ENCODE data around the gene CAMK2A.

Gene CAMK2A

GRCh38 chr5:150299571-150300327 is 10.2 kb upstream of the CAMK2A start:
- Histone ChIP-seq H3K9ac (ENCODE audit: low read depth, low read length) (no peak overlapping the region), H3K36me3 (ENCODE audit: insufficient read depth, low read length) (no peaks in the 10 kb centered on the region), H3K9me3 (ENCODE audit: control insufficient read depth, insufficient read depth, low read length) (no peaks in the 10 kb centered on the region), H3K4me1 (ENCODE audit: insufficient read depth, low read length) (peaks cover 37% of the 10 kb centered on the region)

DNA sequence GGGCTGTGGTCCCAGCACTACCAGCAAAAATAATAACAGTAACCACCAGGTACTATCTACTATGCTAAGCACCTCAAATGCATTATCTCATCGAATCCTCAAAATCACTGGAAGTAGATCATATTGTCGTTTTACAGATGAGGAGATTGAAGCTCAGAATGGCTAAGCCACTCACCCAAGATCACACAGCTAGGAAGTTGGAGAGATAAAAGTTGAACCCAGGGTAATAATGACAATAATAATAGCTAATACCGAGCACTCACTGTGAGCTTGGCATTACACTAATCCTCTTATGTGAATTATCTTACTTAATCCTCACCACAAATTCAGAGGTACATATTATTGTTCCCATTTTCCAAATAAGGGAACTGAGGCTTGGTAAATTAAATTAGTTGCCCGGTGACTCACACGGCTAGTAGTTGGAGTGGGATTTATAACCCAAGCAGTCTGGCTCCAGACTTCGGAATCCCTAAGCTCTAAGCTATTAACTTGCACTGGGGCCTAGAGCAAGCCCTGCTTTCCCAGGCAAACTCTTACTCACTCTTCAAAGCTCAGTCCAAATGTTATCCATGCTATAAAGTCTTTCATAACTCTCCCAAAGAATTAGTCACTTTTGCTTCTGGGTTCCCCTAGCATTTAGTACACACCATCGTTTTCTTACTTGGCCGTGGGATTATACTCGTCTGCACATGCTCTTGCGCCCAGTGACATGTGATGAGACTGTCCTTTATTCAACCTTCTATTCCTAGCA is 9.3 kb upstream of the CAMK2A start:
- Histone ChIP-seq H3K9ac (ENCODE audit: low read depth, low read length) (no peak overlapping the region), H3K9me3 (ENCODE audit: control insufficient read depth, insufficient read depth, low read length) (no peaks in the 10 kb centered on the region), H3K4me1 (ENCODE audit: insufficient read depth, low read length) (peaks cover 29% of the 10 kb centered on the region), H3K36me3 (ENCODE audit: insufficient read depth, low read length) (no peaks in the 10 kb centered on the region)

DNA sequence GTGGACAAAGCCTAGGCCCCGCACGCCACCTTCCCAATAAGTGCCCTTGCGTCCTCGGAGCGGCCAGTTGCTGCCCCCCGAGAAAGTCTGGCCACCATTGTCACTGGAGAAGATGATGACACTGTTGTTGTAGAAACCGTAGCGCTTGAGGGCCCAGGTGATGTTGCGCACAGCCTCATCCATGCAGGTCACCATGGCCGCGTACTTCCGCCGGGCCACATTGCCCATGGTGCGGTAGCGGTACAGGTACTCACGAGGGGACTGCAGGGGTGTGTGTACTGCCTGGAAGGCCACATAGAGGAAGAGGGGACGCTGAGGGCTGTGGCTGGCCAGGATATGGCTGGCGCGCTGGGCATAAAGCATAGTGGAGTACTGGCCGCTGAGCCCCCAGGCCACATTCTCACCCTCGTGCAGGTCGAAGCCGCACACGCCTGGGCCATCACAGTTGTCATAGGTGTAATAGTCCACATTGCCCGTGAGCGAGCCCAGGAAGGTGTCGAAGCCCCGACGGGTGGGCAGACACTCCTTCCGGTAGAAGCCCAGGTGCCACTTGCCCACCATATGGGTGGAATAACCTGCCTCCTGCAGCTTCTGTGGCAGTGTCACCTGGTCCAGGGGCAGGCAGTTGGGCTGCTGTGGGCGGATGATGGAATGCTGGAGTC is 8.5 kb upstream of the CAMK2A start:
- Histone ChIP-seq H3K9ac (ENCODE audit: low read depth, low read length) (no peak overlapping the region), H3K36me3 (ENCODE audit: insufficient read depth, low read length) (no peaks in the 10 kb centered on the region), H3K4me1 (ENCODE audit: insufficient read depth, low read length) (peaks cover 26% of the 10 kb centered on the region; the same call in 1 of the 2 replicates), H3K9me3 (ENCODE audit: control insufficient read depth, insufficient read depth, low read length) (no peaks in the 10 kb centered on the region)

- H3K36me3 ChIP-seq (ENCODE audit: insufficient read depth, low read length) = no peaks in the 10 kb centered on the region
- H3K9me3 ChIP-seq (ENCODE audit: control insufficient read depth, insufficient read depth, low read length) = no peaks in the 10 kb centered on the region
- H3K4me1 ChIP-seq (ENCODE audit: insufficient read depth, low read length) = peaks cover 32% of the 10 kb centered on the region; the same call in 1 of the 2 replicates
- no peak overlapping the region for H3K9ac ChIP-seq (ENCODE audit: low read depth, low read length)
Measured at GRCh38 chr5:150297236-150297890, 7.8 kb upstream of the CAMK2A start.

DNA sequence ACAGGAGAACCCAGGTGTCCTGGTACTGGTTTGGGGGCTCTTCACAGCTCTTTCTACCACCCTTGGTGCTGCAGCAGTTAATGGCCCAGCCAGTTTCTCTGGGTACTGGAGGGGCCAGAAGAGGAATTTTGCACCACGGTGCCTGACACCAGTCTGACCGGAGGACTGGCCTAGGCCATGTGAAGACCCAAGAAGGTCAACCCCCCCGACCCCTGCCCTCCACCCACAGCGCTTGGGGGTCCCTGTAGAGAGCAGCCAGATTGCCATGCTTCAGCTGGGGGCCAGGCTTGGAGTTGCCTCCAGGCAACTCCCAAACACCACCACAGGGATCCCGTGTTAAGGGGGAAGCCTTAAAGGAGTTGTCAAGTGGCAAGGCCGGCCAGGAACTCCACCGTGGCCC is 6.9 kb upstream of the CAMK2A start:
- H3K36me3 ChIP-seq (ENCODE audit: insufficient read depth, low read length) = no peaks in the 10 kb centered on the region
- H3K9ac ChIP-seq (ENCODE audit: low read depth, low read length) = no peak overlapping the region
- H3K4me1 ChIP-seq (ENCODE audit: insufficient read depth, low read length) = peaks cover 40% of the 10 kb centered on the region
- no peaks in the 10 kb centered on the region for H3K9me3 ChIP-seq (ENCODE audit: control insufficient read depth, insufficient read depth, low read length)

DNA sequence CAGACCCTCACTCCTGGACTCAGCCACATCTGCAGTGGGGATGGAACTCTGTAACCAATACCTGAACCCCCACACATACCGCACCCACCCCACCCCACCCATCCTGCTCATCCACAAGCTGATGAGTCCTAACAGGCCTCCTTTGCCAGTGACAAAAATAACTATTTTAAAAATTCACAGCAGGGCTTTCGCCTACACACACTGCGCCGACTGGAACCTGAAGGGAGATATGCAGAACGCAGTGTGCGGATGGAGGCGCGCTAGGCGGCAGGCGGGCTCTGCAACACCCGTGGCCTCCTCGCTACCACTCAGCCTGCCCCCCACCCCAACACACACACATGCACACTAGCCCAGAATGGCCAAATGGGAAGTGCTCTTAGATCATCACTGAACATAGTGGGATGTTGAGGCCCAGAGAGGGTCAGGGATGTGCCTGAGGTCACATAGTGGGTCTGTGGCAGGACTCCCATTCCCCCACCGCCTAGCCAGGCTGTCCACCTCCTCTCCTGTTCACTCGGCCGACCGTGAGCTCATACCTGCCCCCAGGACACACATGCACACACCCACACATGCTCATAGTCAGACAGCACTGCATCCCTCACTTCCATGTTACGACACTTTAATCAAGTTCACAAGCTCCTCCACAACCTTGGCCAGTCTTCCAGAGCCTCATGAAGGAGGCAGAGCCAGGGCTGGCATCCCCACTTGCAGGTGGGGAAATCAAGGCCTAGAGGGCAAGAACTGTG is 6.3 kb upstream of the CAMK2A start:
- H3K4me1 ChIP-seq (ENCODE audit: insufficient read depth, low read length) = peaks cover 40% of the 10 kb centered on the region
- H3K36me3 ChIP-seq (ENCODE audit: insufficient read depth, low read length) = no peaks in the 10 kb centered on the region
- H3K9ac ChIP-seq (ENCODE audit: low read depth, low read length) = no peak overlapping the region
- no peaks in the 10 kb centered on the region for H3K9me3 ChIP-seq (ENCODE audit: control insufficient read depth, insufficient read depth, low read length)

- Histone ChIP-seq H3K9ac (ENCODE audit: low read depth, low read length) (no peak overlapping the region), H3K9me3 (ENCODE audit: control insufficient read depth, insufficient read depth, low read length) (no peaks in the 10 kb centered on the region), H3K36me3 (ENCODE audit: insufficient read depth, low read length) (no peaks in the 10 kb centered on the region), H3K4me1 (ENCODE audit: insufficient read depth, low read length) (peaks cover 33% of the 10 kb centered on the region)
Measured at GRCh38 chr5:150295172-150295634, 5.6 kb upstream of the CAMK2A start.

GRCh38 chr5:150294551-150295071 is 5.0 kb upstream of the CAMK2A start:
- Histone ChIP-seq H3K9ac (ENCODE audit: low read depth, low read length) (no peak overlapping the region), H3K9me3 (ENCODE audit: control insufficient read depth, insufficient read depth, low read length) (no peaks in the 10 kb centered on the region), H3K4me1 (ENCODE audit: insufficient read depth, low read length) (peaks cover 27% of the 10 kb centered on the region), H3K36me3 (ENCODE audit: insufficient read depth, low read length) (no peaks in the 10 kb centered on the region)

DNA sequence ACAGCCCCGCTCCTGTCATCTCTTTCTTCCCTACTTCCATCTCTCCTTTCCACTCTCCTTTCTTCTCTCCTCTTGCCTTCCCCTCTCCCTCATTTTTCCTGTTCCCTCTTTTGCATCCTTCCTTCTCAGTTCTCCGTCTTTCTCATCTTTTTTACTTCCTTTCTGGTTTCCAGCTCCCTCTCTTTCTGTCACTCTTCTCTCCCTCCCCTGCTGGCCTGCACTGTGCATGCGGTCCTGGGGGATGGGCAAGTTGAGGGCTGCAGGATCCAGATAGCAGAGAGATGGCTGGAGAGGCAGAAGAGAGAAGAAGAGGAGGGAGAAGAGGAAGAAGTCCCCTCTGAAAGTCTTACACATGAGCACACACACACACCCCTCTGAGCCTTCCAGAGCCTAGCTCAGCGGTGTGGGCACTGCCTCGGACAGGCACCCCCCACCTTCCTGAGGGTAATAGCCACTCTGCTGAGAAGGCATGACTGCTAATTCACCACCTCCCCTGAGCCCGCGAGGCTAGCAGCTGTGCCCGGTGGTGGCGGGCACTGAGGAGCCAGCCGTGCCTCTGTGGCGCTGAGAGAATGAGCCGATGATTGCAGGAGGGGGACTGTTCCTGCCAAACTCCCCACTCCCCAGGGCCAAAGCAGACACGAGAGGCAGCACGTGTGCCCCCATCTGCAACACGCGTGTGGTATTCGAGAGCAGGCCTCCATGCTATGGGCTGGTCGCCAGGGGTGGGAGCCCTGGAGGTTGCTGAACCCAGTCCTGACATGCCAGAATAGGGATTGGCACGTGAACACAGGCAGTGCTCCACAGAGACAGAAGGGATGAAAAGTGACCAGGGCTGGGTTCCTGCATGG is 3.7 kb upstream of the CAMK2A start:
- Histone ChIP-seq H3K9me3 (ENCODE audit: control insufficient read depth, insufficient read depth, low read length) (no peaks in the 10 kb centered on the region), H3K4me1 (ENCODE audit: insufficient read depth, low read length) (peaks cover 27% of the 10 kb centered on the region), H3K36me3 (ENCODE audit: insufficient read depth, low read length) (no peaks in the 10 kb centered on the region), H3K9ac (ENCODE audit: low read depth, low read length) (no peak overlapping the region)

GRCh38 chr5:150291388-150292385 is 2.1 kb upstream of the CAMK2A start:
- H3K4me1 ChIP-seq (ENCODE audit: insufficient read depth, low read length) = peaks cover 27% of the 10 kb centered on the region
- no peaks in the 10 kb centered on the region for H3K36me3 ChIP-seq (ENCODE audit: insufficient read depth, low read length)
- no peak overlapping the region for H3K9ac ChIP-seq (ENCODE audit: low read depth, low read length)
- no peaks in the 10 kb centered on the region for H3K9me3 ChIP-seq (ENCODE audit: control insufficient read depth, insufficient read depth, low read length)

DNA sequence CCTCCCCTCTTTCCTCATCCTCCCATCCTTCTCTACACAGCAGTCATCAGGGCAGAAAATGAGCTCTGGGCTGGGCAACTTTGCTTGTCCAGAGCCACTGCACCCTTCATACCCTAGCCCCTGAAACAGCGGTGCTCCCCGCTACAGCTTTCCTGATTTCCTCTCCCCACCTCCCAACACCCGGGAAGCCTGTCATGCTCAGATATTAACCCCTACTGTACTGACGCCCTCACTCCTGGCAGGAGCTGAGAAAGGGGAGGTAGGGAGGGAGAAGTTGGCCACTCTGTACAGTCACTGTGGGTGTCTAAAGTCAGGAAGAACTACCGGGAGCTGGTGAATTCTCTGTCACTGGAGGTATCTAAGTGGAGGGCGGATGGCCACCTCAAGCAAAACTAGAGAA is 782 bp downstream of the CAMK2A start:
- H3K9me3 ChIP-seq (ENCODE audit: control insufficient read depth, insufficient read depth, low read length) = no peaks in the 10 kb centered on the region
- no peak overlapping the region for H3K9ac ChIP-seq (ENCODE audit: low read depth, low read length)
- peaks cover 27% of the 10 kb centered on the region for H3K4me1 ChIP-seq (ENCODE audit: insufficient read depth, low read length)
- H3K36me3 ChIP-seq (ENCODE audit: insufficient read depth, low read length) = no peaks in the 10 kb centered on the region

DNA sequence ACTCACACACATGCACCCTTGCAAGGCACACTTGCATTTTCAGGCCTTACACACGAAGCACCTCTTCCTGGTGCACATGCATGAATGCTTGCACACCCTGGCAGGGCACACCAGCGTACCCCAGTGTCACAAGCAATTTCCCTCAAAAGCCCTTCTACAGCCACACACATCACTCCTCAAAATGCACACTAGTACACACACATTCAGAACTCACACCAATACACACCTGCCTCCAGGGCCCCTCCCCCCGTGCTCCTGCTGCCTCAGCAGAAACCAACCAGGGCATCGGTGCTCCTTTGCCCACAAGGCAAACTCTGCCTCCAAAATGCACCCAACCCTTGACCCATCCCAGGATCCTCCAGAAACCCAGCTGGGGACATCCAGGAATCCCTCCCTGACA is 1.2 kb downstream of the CAMK2A start:
- no peaks in the 10 kb centered on the region for H3K36me3 ChIP-seq (ENCODE audit: insufficient read depth, low read length)
- no peak overlapping the region for H3K9ac ChIP-seq (ENCODE audit: low read depth, low read length)
- no peaks in the 10 kb centered on the region for H3K9me3 ChIP-seq (ENCODE audit: control insufficient read depth, insufficient read depth, low read length)
- peaks cover 25% of the 10 kb centered on the region for H3K4me1 ChIP-seq (ENCODE audit: insufficient read depth, low read length)
